GM23338 (cell line): ENCODE measurements around the gene TLCD3B. TPM values are rescaled to one million over a fixed set of nuclear protein-coding genes. Genes with fewer than 3 reads are reported as not detected.

Experiments
- ATAC-seq: fragments of 200-7000 bp; cut with Tn5 transposase; 3 replicates; pipeline ENCODE4 v1.9.1; 2020
- DNase-seq: peaks from one replicate; pipeline ENCODE4 v3.0.0-alpha.2; 2015; ENCODE audit warnings: low spot score
- H2AFZ ChIP-seq: fragments of 200-600 bp; sonication (generic); 2 replicates; pipeline ENCODE4 v1.8.0; 2016; ENCODE audit warnings: antibody characterized with exemption, mild to moderate bottlenecking, moderate library complexity
- H3F3A ChIP-seq: fragments of 200-600 bp; sonication (generic); replicated peaks from 2 replicates; pipeline ENCODE4 v1.8.0; 2017; ENCODE audit warnings: antibody characterized with exemption, mixed run types, low read depth
- H3K27ac ChIP-seq: fragments of 200-600 bp; sonication (generic); 2 replicates; pipeline ENCODE4 v1.6.1; 2016; ENCODE audit warnings: low read depth
- H3K27me3 ChIP-seq: fragments of 200-600 bp; sonication (generic); 2 replicates; pipeline ENCODE4 v1.8.0; 2016; ENCODE audit warnings: mild to moderate bottlenecking, mixed run types, moderate library complexity; ENCODE audit not compliant: insufficient read depth
- H3K36me3 ChIP-seq: fragments of 200-600 bp; sonication (generic); 2 replicates; pipeline ENCODE4 v1.8.0; 2016; ENCODE audit warnings: mild to moderate bottlenecking; ENCODE audit not compliant: insufficient read depth
- H3K4me1 ChIP-seq: fragments of 200-600 bp; sonication (generic); 2 replicates; pipeline ENCODE4 v1.8.0; 2016; ENCODE audit warnings: mild to moderate bottlenecking, moderate library complexity; ENCODE audit not compliant: insufficient read depth
- H3K4me2 ChIP-seq: fragments of 200-600 bp; sonication (generic); 2 replicates; pipeline ENCODE4 v1.7.1; 2017; ENCODE audit warnings: mixed run types
- H3K4me3 ChIP-seq: fragments of 200-600 bp; sonication (generic); 2 replicates; pipeline ENCODE4 v1.6.1; 2016; ENCODE audit warnings: mixed run types
- H3K79me2 ChIP-seq: fragments of 200-600 bp; sonication (generic); replicated peaks from 2 replicates; pipeline ENCODE4 v1.8.0; 2017; ENCODE audit warnings: mild to moderate bottlenecking; ENCODE audit not compliant: insufficient read depth
- H3K9me2 ChIP-seq: fragments of 200-600 bp; sonication (generic); 2 replicates; pipeline ENCODE4 v1.8.0; 2017; ENCODE audit not compliant: insufficient read depth
- H4K20me1 ChIP-seq: fragments of 200-600 bp; sonication (generic); replicated peaks from 2 replicates; pipeline ENCODE4 v1.8.0; 2017; ENCODE audit warnings: mild to moderate bottlenecking; ENCODE audit not compliant: insufficient read depth
- H3K27ac Mint-ChIP-seq: 2 replicates; pipeline ENCODE4 v1.8.0; 2020; ENCODE audit warnings: inconsistent platforms, mild to moderate bottlenecking, moderate library complexity, mixed read lengths
- H3K27me3 Mint-ChIP-seq: 3 replicates; pipeline ENCODE4 v1.8.0; 2022; ENCODE audit warnings: low read depth, mild to moderate bottlenecking, moderate library complexity, mixed read lengths, inconsistent platforms; ENCODE audit not compliant: insufficient read depth, poor library complexity
- H3K36me3 Mint-ChIP-seq: 3 replicates; pipeline ENCODE4 v1.8.0; 2021; ENCODE audit warnings: low read depth, mild to moderate bottlenecking, inconsistent platforms, moderate library complexity, mixed read lengths
- H3K4me1 Mint-ChIP-seq: 3 replicates; pipeline ENCODE4 v1.8.0; 2020; ENCODE audit warnings: mild to moderate bottlenecking, inconsistent platforms, mixed read lengths
- H3K4me3 Mint-ChIP-seq: 3 replicates; pipeline ENCODE4 v1.8.0; 2021; ENCODE audit warnings: moderate library complexity, mild to moderate bottlenecking, inconsistent platforms, mixed read lengths
- H3K9me3 Mint-ChIP-seq: 3 replicates; pipeline ENCODE4 v1.8.0; 2020; ENCODE audit warnings: moderate library complexity, mild to moderate bottlenecking, inconsistent platforms, mixed read lengths
- CREB1 ChIP-seq: fragments of 250-450 bp; sonication (Bioruptor Pico); IDR thresholded peaks from 2 replicates; pipeline ENCODE4 v1.5.0; 2020; ENCODE audit warnings: low read depth, mild to moderate bottlenecking, moderate library complexity
- EZH2 ChIP-seq: fragments of 200-600 bp; sonication (generic); IDR thresholded peaks from one replicate; pipeline ENCODE4 v1.8.0; 2017; ENCODE audit warnings: antibody characterized with exemption, mild to moderate bottlenecking, low read depth; ENCODE audit not compliant: unreplicated experiment
- EZH2phosphoT487 ChIP-seq: fragments of 200-600 bp; sonication (generic); IDR thresholded peaks from one replicate; pipeline ENCODE4 v1.8.1; 2018; ENCODE audit warnings: antibody characterized with exemption; ENCODE audit not compliant: unreplicated experiment
- JUNB ChIP-seq: IDR thresholded peaks from one replicate; pipeline ENCODE4 v1.6.1; 2016; ENCODE audit warnings: antibody characterized with exemption; ENCODE audit not compliant: unreplicated experiment
- NANOG ChIP-seq: IDR thresholded peaks from 2 replicates; pipeline ENCODE4 v1.6.1; 2016; ENCODE audit warnings: antibody characterized with exemption, borderline replicate concordance
- STAT1 ChIP-seq: IDR thresholded peaks from one replicate; pipeline ENCODE4 v1.6.1; 2016; ENCODE audit warnings: antibody characterized with exemption; ENCODE audit not compliant: unreplicated experiment
- ZNF114 ChIP-seq: fragments of 250-450 bp; sonication (Bioruptor Pico); IDR thresholded peaks from 2 replicates; pipeline ENCODE4 v1.5.0; 2020; ENCODE audit warnings: mild to moderate bottlenecking, moderate library complexity
- ZNF331 ChIP-seq: fragments of 250-450 bp; sonication (Bioruptor Pico); IDR thresholded peaks from 2 replicates; pipeline ENCODE4 v1.5.0; 2020; ENCODE audit warnings: low read depth, mild to moderate bottlenecking, moderate library complexity
- polyA plus RNA-seq: library from polyadenylated mRNA; unstranded; fragments of >200 nt; fragmentation: Nextera tagmentation; extraction: Ambion mirVana; gene quantifications from 2 replicates; pipeline ENCODE4 v1.2.1, GENCODE V29; 2016
- total RNA-seq: library from RNA; depleted of rRNA; stranded (reverse); fragments of >200 nt; shearing (Covaris generic); gene quantifications from 2 replicates; pipeline ENCODE4 v1.2.3, GENCODE V29; 2014
- TF ChIP-seq, protein P1 (sequence below): IDR thresholded peaks from one replicate; pipeline ENCODE4 v1.6.1; 2018; ENCODE audit warnings: antibody characterized with exemption; ENCODE audit not compliant: unreplicated experiment
- TF ChIP-seq, protein P2 (sequence below), 2 experiments: fragments of 200-600 bp in 1 of 2; sonication (generic) in 1 of 2; conservative IDR thresholded peaks; 2 replicates each; pipeline versions ENCODE4 v1.5.1 to v1.6.1; 2016 to 2017; ENCODE audit warnings: antibody characterized with exemption in 2 of 2, low read depth in 2 of 2, mild to moderate bottlenecking in 2 of 2, moderate library complexity in 1 of 2
- TF ChIP-seq, protein P3 (sequence below): IDR thresholded peaks from 2 replicates; pipeline ENCODE4 v1.6.1; 2016; ENCODE audit warnings: antibody characterized with exemption

Gene TLCD3B
- total and polyA plus RNA-seq, 2 experiments from 2014 or later: 14.2 to 37.4 TPM

DNA sequence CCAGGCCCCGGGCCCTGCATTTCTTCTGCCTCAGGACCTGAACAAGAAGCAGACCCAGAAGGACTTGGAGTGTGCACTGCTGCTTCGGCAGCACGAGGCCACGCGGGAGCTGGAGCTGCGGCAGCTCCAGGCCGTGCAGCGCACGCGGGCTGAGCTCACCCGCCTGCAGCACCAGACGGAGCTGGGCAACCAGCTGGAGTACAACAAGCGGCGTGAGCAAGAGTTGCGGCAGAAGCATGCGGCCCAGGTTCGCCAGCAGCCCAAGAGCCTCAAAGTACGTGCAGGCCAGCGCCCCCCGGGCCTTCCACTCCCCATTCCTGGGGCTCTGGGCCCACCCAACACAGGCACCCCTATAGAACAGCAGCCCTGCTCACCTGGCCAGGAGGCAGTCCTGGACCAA, 44.8 kb downstream of the TLCD3B start (continued):
- TF ChIP-seq CREB1 (CRISPR knock-in tag) (no peak), JUNB (no peak), ZNF114 (CRISPR knock-in tag) (no peak), NANOG (no peak), STAT1 (no peak), EZH2phosphoT487 (no peak), EZH2 (no peak)
- TF ChIP-seq, protein P1, sequence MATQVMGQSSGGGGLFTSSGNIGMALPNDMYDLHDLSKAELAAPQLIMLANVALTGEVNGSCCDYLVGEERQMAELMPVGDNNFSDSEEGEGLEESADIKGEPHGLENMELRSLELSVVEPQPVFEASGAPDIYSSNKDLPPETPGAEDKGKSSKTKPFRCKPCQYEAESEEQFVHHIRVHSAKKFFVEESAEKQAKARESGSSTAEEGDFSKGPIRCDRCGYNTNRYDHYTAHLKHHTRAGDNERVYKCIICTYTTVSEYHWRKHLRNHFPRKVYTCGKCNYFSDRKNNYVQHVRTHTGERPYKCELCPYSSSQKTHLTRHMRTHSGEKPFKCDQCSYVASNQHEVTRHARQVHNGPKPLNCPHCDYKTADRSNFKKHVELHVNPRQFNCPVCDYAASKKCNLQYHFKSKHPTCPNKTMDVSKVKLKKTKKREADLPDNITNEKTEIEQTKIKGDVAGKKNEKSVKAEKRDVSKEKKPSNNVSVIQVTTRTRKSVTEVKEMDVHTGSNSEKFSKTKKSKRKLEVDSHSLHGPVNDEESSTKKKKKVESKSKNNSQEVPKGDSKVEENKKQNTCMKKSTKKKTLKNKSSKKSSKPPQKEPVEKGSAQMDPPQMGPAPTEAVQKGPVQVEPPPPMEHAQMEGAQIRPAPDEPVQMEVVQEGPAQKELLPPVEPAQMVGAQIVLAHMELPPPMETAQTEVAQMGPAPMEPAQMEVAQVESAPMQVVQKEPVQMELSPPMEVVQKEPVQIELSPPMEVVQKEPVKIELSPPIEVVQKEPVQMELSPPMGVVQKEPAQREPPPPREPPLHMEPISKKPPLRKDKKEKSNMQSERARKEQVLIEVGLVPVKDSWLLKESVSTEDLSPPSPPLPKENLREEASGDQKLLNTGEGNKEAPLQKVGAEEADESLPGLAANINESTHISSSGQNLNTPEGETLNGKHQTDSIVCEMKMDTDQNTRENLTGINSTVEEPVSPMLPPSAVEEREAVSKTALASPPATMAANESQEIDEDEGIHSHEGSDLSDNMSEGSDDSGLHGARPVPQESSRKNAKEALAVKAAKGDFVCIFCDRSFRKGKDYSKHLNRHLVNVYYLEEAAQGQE: no peak

DNA sequence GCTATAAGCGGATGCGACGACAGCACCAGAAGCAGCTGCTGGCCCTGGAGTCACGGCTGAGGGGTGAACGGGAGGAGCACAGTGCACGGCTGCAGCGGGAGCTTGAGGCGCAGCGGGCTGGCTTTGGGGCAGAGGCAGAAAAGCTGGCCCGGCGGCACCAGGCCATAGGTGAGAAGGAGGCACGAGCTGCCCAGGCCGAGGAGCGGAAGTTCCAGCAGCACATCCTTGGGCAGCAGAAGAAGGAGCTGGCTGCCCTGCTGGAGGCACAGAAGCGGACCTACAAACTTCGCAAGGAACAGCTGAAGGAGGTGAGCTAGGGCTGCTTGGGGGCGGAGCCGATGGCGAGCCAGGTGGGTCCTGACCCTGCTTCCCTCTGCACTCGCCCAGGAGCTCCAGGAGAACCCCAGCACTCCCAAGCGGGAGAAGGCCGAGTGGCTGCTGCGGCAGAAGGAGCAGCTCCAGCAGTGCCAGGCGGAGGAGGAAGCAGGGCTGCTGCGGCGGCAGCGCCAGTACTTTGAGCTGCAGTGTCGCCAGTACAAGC, 45.7 kb downstream of the TLCD3B start:
- H3K27ac Mint-ChIP-seq: no peak overlapping the region
- peaks cover 23% of the 10 kb centered on the region for H3K36me3 ChIP-seq
- peaks cover 5% of the 10 kb centered on the region for H3K27me3 Mint-ChIP-seq
- TF ChIP-seq EZH2 (no peak), EZH2phosphoT487 (no peak), STAT1 (no peak), ZNF331 (CRISPR knock-in tag) (no peak), CREB1 (CRISPR knock-in tag) (no peak), JUNB (no peak), ZNF114 (CRISPR knock-in tag) (no peak), NANOG (no peak)
- TF ChIP-seq, protein P2, sequence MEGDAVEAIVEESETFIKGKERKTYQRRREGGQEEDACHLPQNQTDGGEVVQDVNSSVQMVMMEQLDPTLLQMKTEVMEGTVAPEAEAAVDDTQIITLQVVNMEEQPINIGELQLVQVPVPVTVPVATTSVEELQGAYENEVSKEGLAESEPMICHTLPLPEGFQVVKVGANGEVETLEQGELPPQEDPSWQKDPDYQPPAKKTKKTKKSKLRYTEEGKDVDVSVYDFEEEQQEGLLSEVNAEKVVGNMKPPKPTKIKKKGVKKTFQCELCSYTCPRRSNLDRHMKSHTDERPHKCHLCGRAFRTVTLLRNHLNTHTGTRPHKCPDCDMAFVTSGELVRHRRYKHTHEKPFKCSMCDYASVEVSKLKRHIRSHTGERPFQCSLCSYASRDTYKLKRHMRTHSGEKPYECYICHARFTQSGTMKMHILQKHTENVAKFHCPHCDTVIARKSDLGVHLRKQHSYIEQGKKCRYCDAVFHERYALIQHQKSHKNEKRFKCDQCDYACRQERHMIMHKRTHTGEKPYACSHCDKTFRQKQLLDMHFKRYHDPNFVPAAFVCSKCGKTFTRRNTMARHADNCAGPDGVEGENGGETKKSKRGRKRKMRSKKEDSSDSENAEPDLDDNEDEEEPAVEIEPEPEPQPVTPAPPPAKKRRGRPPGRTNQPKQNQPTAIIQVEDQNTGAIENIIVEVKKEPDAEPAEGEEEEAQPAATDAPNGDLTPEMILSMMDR (conservative IDR thresholded peaks at IDR 0.05; ENCODE audit: low read depth in 2 of 2): no peak
- TF ChIP-seq, protein P3, sequence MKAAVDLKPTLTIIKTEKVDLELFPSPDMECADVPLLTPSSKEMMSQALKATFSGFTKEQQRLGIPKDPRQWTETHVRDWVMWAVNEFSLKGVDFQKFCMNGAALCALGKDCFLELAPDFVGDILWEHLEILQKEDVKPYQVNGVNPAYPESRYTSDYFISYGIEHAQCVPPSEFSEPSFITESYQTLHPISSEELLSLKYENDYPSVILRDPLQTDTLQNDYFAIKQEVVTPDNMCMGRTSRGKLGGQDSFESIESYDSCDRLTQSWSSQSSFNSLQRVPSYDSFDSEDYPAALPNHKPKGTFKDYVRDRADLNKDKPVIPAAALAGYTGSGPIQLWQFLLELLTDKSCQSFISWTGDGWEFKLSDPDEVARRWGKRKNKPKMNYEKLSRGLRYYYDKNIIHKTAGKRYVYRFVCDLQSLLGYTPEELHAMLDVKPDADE: no peak

More for the DNA sequence above, 45.7 kb downstream of the TLCD3B start:
- no peaks in the 10 kb centered on the region for H3K27me3 ChIP-seq
- no peak overlapping the region for H3K4me3 ChIP-seq
- H3F3A ChIP-seq: no peaks in the 10 kb centered on the region
- no peaks in the 10 kb centered on the region for H3K4me1 ChIP-seq
- H4K20me1 ChIP-seq: no peaks in the 10 kb centered on the region; the same call in 1 of the 2 replicates
- H3K9me2 ChIP-seq: no peaks in the 10 kb centered on the region
- DNase-seq: no peak
- no peak overlapping the region for H2AFZ ChIP-seq
- H3K27ac ChIP-seq: no peak overlapping the region
- no peak overlapping the region for H3K4me2 ChIP-seq
- H3K79me2 ChIP-seq: no peaks in the 10 kb centered on the region
- ATAC-seq: no peak
- Mint-ChIP-seq H3K36me3 (peaks cover 72% of the 10 kb centered on the region), H3K9me3 (no peaks in the 10 kb centered on the region; the same call in 1 of the 3 replicates), H3K4me1 (no peaks in the 10 kb centered on the region; the same call in 2 of the 3 replicates), H3K4me3 (no peak overlapping the region)
